DND-41 (cell line): ENCODE results near the gene MLLT1.

Experiments used
- ATAC-seq: fragments of 200-7000 bp; cut with Tn5 transposase; 3 replicates; pipeline ENCODE4 v1.9.1; 2021; ENCODE audit warnings: low read depth; ENCODE audit not compliant: insufficient read depth
- DNase-seq: peaks from one replicate; pipeline ENCODE4 v3.0.0-alpha.2; 2020
- H2AFZ ChIP-seq: 2 replicates; pipeline ENCODE4 v1.6.0; 2012; ENCODE audit warnings: low read depth, low read length
- H3K27ac ChIP-seq: 2 replicates; pipeline ENCODE4 v1.5.1; 2012; ENCODE audit warnings: low read length, inconsistent platforms
- H3K27me3 ChIP-seq: fragments of 200-600 bp; sonication (generic); 2 replicates; pipeline ENCODE4 v1.6.0; 2012; ENCODE audit warnings: low read length, mild to moderate bottlenecking, inconsistent platforms; ENCODE audit not compliant: insufficient read depth, poor library complexity
- H3K36me3 ChIP-seq: 2 replicates; pipeline ENCODE4 v1.5.1; 2012; ENCODE audit warnings: low read length, inconsistent platforms; ENCODE audit not compliant: insufficient read depth
- H3K4me1 ChIP-seq: 2 replicates; pipeline ENCODE4 v1.5.1; 2012; ENCODE audit warnings: mild to moderate bottlenecking, low read length; ENCODE audit not compliant: insufficient read depth
- H3K4me2 ChIP-seq: 2 replicates; pipeline ENCODE4 v1.6.0; 2012; ENCODE audit warnings: mild to moderate bottlenecking, moderate library complexity, low read length, inconsistent platforms; ENCODE audit not compliant: insufficient read depth
- H3K4me3 ChIP-seq, 2 experiments: fragments of 200-600 bp in 1 of 2; shearing (Covaris generic) in 1 of 2; 2 replicates each; pipeline ENCODE4 v1.5.1; 2012 to 2016; ENCODE audit warnings: inconsistent platforms in 2 of 2, low read length in 2 of 2, mild to moderate bottlenecking in 2 of 2, low read depth in 1 of 2, moderate library complexity in 1 of 2
- H3K79me2 ChIP-seq: 2 replicates; pipeline ENCODE4 v1.6.0; 2012; ENCODE audit warnings: low read length, inconsistent platforms; ENCODE audit not compliant: insufficient read depth
- H3K9ac ChIP-seq: 2 replicates; pipeline ENCODE4 v1.6.0; 2012; ENCODE audit warnings: low read depth, mild to moderate bottlenecking, inconsistent platforms, low read length, moderate library complexity
- H3K9me3 ChIP-seq: 2 replicates; pipeline ENCODE4 v1.5.1; 2012; ENCODE audit warnings: low read length, moderate library complexity, mild to moderate bottlenecking, inconsistent platforms; ENCODE audit not compliant: insufficient read depth, severe bottlenecking
- H4K20me1 ChIP-seq: 2 replicates; pipeline ENCODE4 v1.6.0; 2012; ENCODE audit warnings: low read length; ENCODE audit not compliant: insufficient read depth
- EZH2 ChIP-seq: IDR thresholded peaks from 3 replicates; pipeline ENCODE4 v1.6.1; 2012; ENCODE audit warnings: borderline replicate concordance, low read depth, mild to moderate bottlenecking, moderate library complexity, low read length, inconsistent platforms; ENCODE audit not compliant: severe bottlenecking
- TF ChIP-seq, protein P1 (sequence below): IDR thresholded peaks from 2 replicates; pipeline ENCODE4 v1.5.1; 2012; ENCODE audit warnings: borderline replicate concordance, low read length, moderate library complexity, mild to moderate bottlenecking; ENCODE audit not compliant: poor library complexity, severe bottlenecking; ENCODE audit errors: extremely low read depth

MLLT1 gene

DNA sequence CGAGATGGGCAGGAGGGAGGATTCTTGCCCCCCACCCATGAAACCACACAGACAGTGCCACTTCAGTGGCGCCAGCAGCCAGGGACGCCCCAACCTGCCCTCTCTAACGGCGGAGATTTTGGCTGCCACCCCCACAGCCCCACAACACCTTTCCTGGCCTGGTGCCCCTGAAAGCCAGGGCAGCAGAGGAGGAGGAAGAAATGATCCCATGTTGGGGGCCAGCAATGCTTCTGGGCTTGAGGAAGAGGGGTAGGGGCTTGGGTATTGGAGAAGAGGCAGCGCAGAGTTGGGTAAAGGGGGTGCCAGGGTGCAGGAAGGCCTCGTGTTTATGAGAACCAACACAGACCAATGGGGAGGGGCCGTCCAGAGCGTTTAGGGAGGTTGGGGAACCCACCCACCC lies 1.7 kb downstream of the MLLT1 start:
- no peak for TF ChIP-seq EZH2
- TF ChIP-seq, protein P1, sequence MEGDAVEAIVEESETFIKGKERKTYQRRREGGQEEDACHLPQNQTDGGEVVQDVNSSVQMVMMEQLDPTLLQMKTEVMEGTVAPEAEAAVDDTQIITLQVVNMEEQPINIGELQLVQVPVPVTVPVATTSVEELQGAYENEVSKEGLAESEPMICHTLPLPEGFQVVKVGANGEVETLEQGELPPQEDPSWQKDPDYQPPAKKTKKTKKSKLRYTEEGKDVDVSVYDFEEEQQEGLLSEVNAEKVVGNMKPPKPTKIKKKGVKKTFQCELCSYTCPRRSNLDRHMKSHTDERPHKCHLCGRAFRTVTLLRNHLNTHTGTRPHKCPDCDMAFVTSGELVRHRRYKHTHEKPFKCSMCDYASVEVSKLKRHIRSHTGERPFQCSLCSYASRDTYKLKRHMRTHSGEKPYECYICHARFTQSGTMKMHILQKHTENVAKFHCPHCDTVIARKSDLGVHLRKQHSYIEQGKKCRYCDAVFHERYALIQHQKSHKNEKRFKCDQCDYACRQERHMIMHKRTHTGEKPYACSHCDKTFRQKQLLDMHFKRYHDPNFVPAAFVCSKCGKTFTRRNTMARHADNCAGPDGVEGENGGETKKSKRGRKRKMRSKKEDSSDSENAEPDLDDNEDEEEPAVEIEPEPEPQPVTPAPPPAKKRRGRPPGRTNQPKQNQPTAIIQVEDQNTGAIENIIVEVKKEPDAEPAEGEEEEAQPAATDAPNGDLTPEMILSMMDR = no peak
- Histone ChIP-seq H2AFZ (no peak overlapping the region), H3K4me3 (peak overlapping the region in 1 of 2 experiments; percentile 98; a peak in 3 of 4 replicates), H4K20me1 (peaks cover 63% of the 10 kb centered on the region), H3K27ac (0 out of 2 replicates have a peak overlapping the region, but pooled peaks have one; percentile 20), H3K79me2 (peaks cover 68% of the 10 kb centered on the region), H3K27me3 (no peaks in the 10 kb centered on the region), H3K9ac (peak overlapping the region; percentile 35), H3K4me1 (peaks cover 42% of the 10 kb centered on the region), H3K36me3 (peaks cover 39% of the 10 kb centered on the region), H3K4me2 (peak overlapping the region; percentile 99), H3K9me3 (no peaks in the 10 kb centered on the region)
- DNase-seq (no peak), ATAC-seq (no peak)

DNA sequence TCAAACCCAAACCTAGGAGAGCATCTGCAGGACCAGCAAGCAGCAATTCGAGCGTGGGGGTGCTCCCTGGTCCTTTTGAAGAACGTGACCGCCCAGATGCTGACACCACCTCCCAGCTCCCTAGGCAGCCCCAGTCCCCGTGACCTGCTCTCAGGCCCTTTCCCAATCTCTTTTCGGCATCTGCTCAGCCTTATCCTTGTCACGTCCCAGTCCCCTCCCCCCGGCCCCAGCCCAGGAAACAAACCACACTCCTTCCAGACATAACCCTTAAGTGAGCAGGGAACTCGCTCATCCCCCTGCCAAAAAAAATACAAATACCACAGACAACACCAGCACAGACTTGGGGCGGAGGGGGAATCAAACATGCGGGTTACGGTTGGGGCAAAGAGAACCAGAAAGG lies 3.3 kb downstream of the MLLT1 start:
- no peak for ATAC-seq
- Histone ChIP-seq H3K27ac (no peak overlapping the region), H2AFZ (no peak overlapping the region), H3K4me1 (peaks cover 42% of the 10 kb centered on the region), H3K9ac (peak overlapping the region; percentile 18; the same call in 1 of the 2 replicates), H3K4me3 (no peak overlapping the region), H3K27me3 (no peaks in the 10 kb centered on the region), H3K4me2 (peak overlapping the region; percentile 99; the same call in 1 of the 2 replicates), H3K9me3 (no peaks in the 10 kb centered on the region), H4K20me1 (peaks cover 78% of the 10 kb centered on the region), H3K36me3 (peaks cover 39% of the 10 kb centered on the region), H3K79me2 (peaks cover 84% of the 10 kb centered on the region)
- no peak for DNase-seq
- TF ChIP-seq, protein P1 = no peak
- no peak for TF ChIP-seq EZH2

DNA sequence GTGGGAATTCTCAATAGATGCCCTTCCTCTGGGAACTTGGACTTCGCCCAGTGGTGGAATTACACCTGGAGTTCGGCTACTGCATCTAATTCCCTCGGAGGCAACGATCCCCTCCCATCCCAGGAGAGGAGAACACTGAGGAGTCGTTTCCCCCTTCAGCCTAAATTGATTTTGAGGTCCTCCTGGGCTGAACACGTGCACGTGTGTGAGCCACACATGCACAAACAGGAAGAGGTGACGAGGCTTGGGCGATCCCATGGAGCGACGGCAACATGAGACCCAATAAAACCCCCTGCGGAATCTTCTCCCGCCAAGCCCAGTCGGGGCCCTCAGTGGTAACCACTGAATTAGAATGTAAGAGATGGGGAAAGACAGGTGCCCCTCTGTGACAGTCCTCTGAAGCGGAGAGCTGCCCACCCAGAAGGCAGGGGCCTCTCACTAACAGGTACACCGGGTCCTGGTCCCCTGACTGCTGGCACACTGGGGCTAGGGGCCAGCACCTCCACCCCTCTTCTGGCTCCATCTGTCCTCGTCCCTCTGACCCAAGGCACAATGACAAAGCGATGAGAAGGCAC lies 4.5 kb downstream of the MLLT1 start:
- Histone ChIP-seq H3K27ac (no peak overlapping the region; the same call in 1 of the 2 replicates), H2AFZ (no peak overlapping the region), H3K9ac (no peak overlapping the region), H3K4me2 (peak overlapping the region; percentile 24; the same call in 1 of the 2 replicates), H3K4me1 (peaks cover 40% of the 10 kb centered on the region), H3K79me2 (peaks cover 94% of the 10 kb centered on the region), H3K36me3 (peaks cover 51% of the 10 kb centered on the region), H3K9me3 (no peaks in the 10 kb centered on the region), H3K27me3 (no peaks in the 10 kb centered on the region), H3K4me3 (no peak overlapping the region), H4K20me1 (peaks cover 90% of the 10 kb centered on the region)
- TF ChIP-seq, protein P1 = no peak
- TF ChIP-seq EZH2 = no peak
- no peak for DNase-seq
- no peak for ATAC-seq
